GM18526 (cell line): ENCODE measurements around the gene ATP10A.

Experiments
- POLR2A ChIP-seq: IDR thresholded peaks from 3 replicates; pipeline ENCODE4 v1.6.1; 2011; ENCODE audit not compliant: insufficient read length; ENCODE audit errors: extremely low read depth

ATP10A gene

GRCh38 chr15:25849157-25849921 is 13.8 kb downstream of the ATP10A start:
- no peak for TF ChIP-seq POLR2A

- no peak for TF ChIP-seq POLR2A
Measured at GRCh38 chr15:25848784-25849156, 14.4 kb downstream of the ATP10A start.

GRCh38 chr15:25848325-25848724 is 14.8 kb downstream of the ATP10A start:
- no peak for TF ChIP-seq POLR2A

GRCh38 chr15:25847051-25847450 is 16.1 kb downstream of the ATP10A start:
- TF ChIP-seq POLR2A: no peak

- no peak for TF ChIP-seq POLR2A
Measured at GRCh38 chr15:25846377-25846776, 16.8 kb downstream of the ATP10A start.

GRCh38 chr15:25844981-25845680 is 18.0 kb downstream of the ATP10A start:
- no peak for TF ChIP-seq POLR2A

- no peak for TF ChIP-seq POLR2A
Measured at GRCh38 chr15:25844542-25844941, 18.6 kb downstream of the ATP10A start.

GRCh38 chr15:25844076-25844475 is 19.1 kb downstream of the ATP10A start:
- no peak for TF ChIP-seq POLR2A

- TF ChIP-seq POLR2A: no peak
Measured at GRCh38 chr15:25839638-25840156, 23.4 kb downstream of the ATP10A start.

GRCh38 chr15:25838871-25839195 is 24.3 kb downstream of the ATP10A start:
- no peak for TF ChIP-seq POLR2A

GRCh38 chr15:25838191-25838870 is 24.8 kb downstream of the ATP10A start:
- no peak for TF ChIP-seq POLR2A

GRCh38 chr15:25832158-25832557 is 31.0 kb downstream of the ATP10A start:
- no peak for TF ChIP-seq POLR2A

- no peak for TF ChIP-seq POLR2A
Measured at GRCh38 chr15:25830844-25831451, 32.2 kb downstream of the ATP10A start.

- TF ChIP-seq POLR2A: no peak
Measured at GRCh38 chr15:25829073-25829472, 34.1 kb downstream of the ATP10A start.

- TF ChIP-seq POLR2A: no peak
Measured at GRCh38 chr15:25825207-25825606, 37.9 kb downstream of the ATP10A start.
